GM21528 (cell line): Measurements from ENCODE around the gene KDF1.

Experiments
- ATAC-seq: cut with Tn5 transposase; IDR thresholded peaks from one replicate; pipeline ENCODE4 v1.9.1; 2021; ENCODE audit warnings: mild to moderate bottlenecking, moderate library complexity; ENCODE audit not compliant: unreplicated experiment, low FRiP score

KDF1 gene

GRCh38 chr1:26959722-26960624 is at the start of gene KDF1:
Gene KDF1 (minus strand): TSS chr1:26960468. CDS start chr1:26952380, 8,088 bp downstream.
- ATAC-seq: no peak

- no peak for ATAC-seq
Observed at GRCh38 chr1:27009601-27010197, 49.4 kb upstream of the KDF1 start.

GRCh38 chr1:27007909-27008582 is 47.8 kb upstream of the KDF1 start:
- ATAC-seq: no peak

- ATAC-seq: no peak
Observed at GRCh38 chr1:27006683-27007082, 46.4 kb upstream of the KDF1 start.

GRCh38 chr1:27005648-27006496 is 45.6 kb upstream of the KDF1 start:
- no peak for ATAC-seq

GRCh38 chr1:27005166-27005530 is 44.9 kb upstream of the KDF1 start:
- ATAC-seq: no peak

- ATAC-seq: no peak
Observed at GRCh38 chr1:27004471-27005165, 44.4 kb upstream of the KDF1 start.

- no peak for ATAC-seq
Observed at GRCh38 chr1:27003745-27004470, 43.6 kb upstream of the KDF1 start.

GRCh38 chr1:27001570-27002360 is 41.5 kb upstream of the KDF1 start:
- ATAC-seq: no peak

- ATAC-seq: no peak
Observed at GRCh38 chr1:27000817-27001460, 40.7 kb upstream of the KDF1 start.

- no peak for ATAC-seq
Observed at GRCh38 chr1:27000090-27000816, 40.0 kb upstream of the KDF1 start.

GRCh38 chr1:26999440-26999987 is 39.2 kb upstream of the KDF1 start:
- ATAC-seq: no peak

- ATAC-seq: no peak
Observed at GRCh38 chr1:26998429-26999300, 38.4 kb upstream of the KDF1 start.

- ATAC-seq: no peak
Observed at GRCh38 chr1:26996665-26997064, 36.4 kb upstream of the KDF1 start.

GRCh38 chr1:26996024-26996423 is 35.8 kb upstream of the KDF1 start:
- ATAC-seq: no peak
